Measurements from ENCODE around the gene EFCAB14.
"Not testable (repeated sequence)": the region's sequence is repeated elsewhere in the genome, so short reads cannot be mapped to it uniquely, and the experiment has no call there.

EFCAB14 gene

GRCh38 chr1:46753985-46754384, 35.1 kb upstream of the EFCAB14 start:
- Histone ChIP-seq H3K27me3 (ENCODE audit: control insufficient read depth in 1 of 2, insufficient read depth in 2 of 2, low read length in 2 of 2) (no peaks in the 10 kb centered on the region), H3K4me1 (ENCODE audit: insufficient read depth, low read length) (no peaks in the 10 kb centered on the region), H3K4me3 (ENCODE audit: low read depth in 1 of 2, low read length in 2 of 2) (no peak overlapping the region), H3K36me3 (ENCODE audit: insufficient read depth, low read length) (no peaks in the 10 kb centered on the region), H3K9ac (ENCODE audit: low read length) (no peak overlapping the region), H3K27ac (ENCODE audit: low read depth, low read length) (no peak overlapping the region), H3K9me3 (ENCODE audit: low read length) (no peaks in the 10 kb centered on the region)

GRCh38 chr1:46749921-46750404, 31.0 kb upstream of the EFCAB14 start:
- Histone ChIP-seq H3K27me3 (ENCODE audit: control insufficient read depth in 1 of 2, insufficient read depth in 2 of 2, low read length in 2 of 2) (no peaks in the 10 kb centered on the region), H3K27ac (ENCODE audit: low read depth, low read length) (no peak overlapping the region), H3K4me3 (ENCODE audit: low read depth in 1 of 2, low read length in 2 of 2) (no peak overlapping the region), H3K9me3 (ENCODE audit: low read length) (no peaks in the 10 kb centered on the region), H3K36me3 (ENCODE audit: insufficient read depth, low read length) (no peaks in the 10 kb centered on the region), H3K9ac (ENCODE audit: low read length) (no peak overlapping the region), H3K4me1 (ENCODE audit: insufficient read depth, low read length) (no peaks in the 10 kb centered on the region)

- Histone ChIP-seq H3K4me1 (ENCODE audit: insufficient read depth, low read length) (no peaks in the 10 kb centered on the region), H3K9me3 (ENCODE audit: low read length) (no peaks in the 10 kb centered on the region), H3K9ac (ENCODE audit: low read length) (no peak overlapping the region), H3K4me3 (ENCODE audit: low read depth in 1 of 2, low read length in 2 of 2) (no peak overlapping the region), H3K36me3 (ENCODE audit: insufficient read depth, low read length) (no peaks in the 10 kb centered on the region), H3K27ac (ENCODE audit: low read depth, low read length) (no peak overlapping the region), H3K27me3 (ENCODE audit: control insufficient read depth in 1 of 2, insufficient read depth in 2 of 2, low read length in 2 of 2) (no peaks in the 10 kb centered on the region)
Measured at GRCh38 chr1:46749404-46749803, 30.5 kb upstream of the EFCAB14 start.

GRCh38 chr1:46747683-46748288, 28.9 kb upstream of the EFCAB14 start:
- Histone ChIP-seq H3K27me3 (ENCODE audit: control insufficient read depth in 1 of 2, insufficient read depth in 2 of 2, low read length in 2 of 2) (no peaks in the 10 kb centered on the region), H3K36me3 (ENCODE audit: insufficient read depth, low read length) (no peaks in the 10 kb centered on the region), H3K4me3 (ENCODE audit: low read depth in 1 of 2, low read length in 2 of 2) (no peak overlapping the region), H3K27ac (ENCODE audit: low read depth, low read length) (no peak overlapping the region), H3K9me3 (ENCODE audit: low read length) (no peaks in the 10 kb centered on the region), H3K4me1 (ENCODE audit: insufficient read depth, low read length) (no peaks in the 10 kb centered on the region), H3K9ac (ENCODE audit: low read length) (no peak overlapping the region)

- Histone ChIP-seq H3K27me3 (ENCODE audit: control insufficient read depth in 1 of 2, insufficient read depth in 2 of 2, low read length in 2 of 2) (no peaks in the 10 kb centered on the region), H3K9me3 (ENCODE audit: low read length) (no peaks in the 10 kb centered on the region), H3K27ac (ENCODE audit: low read depth, low read length) (no peak overlapping the region), H3K4me1 (ENCODE audit: insufficient read depth, low read length) (no peaks in the 10 kb centered on the region), H3K36me3 (ENCODE audit: insufficient read depth, low read length) (no peaks in the 10 kb centered on the region), H3K4me3 (ENCODE audit: low read depth in 1 of 2, low read length in 2 of 2) (no peak overlapping the region), H3K9ac (ENCODE audit: low read length) (no peak overlapping the region)
Measured at GRCh38 chr1:46742069-46742468, 23.2 kb upstream of the EFCAB14 start.

- H3K27me3 ChIP-seq (ENCODE audit: control insufficient read depth in 1 of 2, insufficient read depth in 2 of 2, low read length in 2 of 2): no peaks in the 10 kb centered on the region
- no peaks in the 10 kb centered on the region for H3K36me3 ChIP-seq (ENCODE audit: insufficient read depth, low read length)
- H3K9ac ChIP-seq (ENCODE audit: low read length): no peak overlapping the region
- H3K27ac ChIP-seq (ENCODE audit: low read depth, low read length): no peak overlapping the region
- H3K4me1 ChIP-seq (ENCODE audit: insufficient read depth, low read length): no peaks in the 10 kb centered on the region
- no peaks in the 10 kb centered on the region for H3K9me3 ChIP-seq (ENCODE audit: low read length)
- no peak overlapping the region for H3K4me3 ChIP-seq (ENCODE audit: low read depth in 1 of 2, low read length in 2 of 2)
Measured at GRCh38 chr1:46735708-46736324, 16.9 kb upstream of the EFCAB14 start.

- not testable (repeated sequence) for H3K36me3 ChIP-seq (ENCODE audit: insufficient read depth, low read length); H3K27me3 ChIP-seq (ENCODE audit: control insufficient read depth in 1 of 2, insufficient read depth in 2 of 2, low read length in 2 of 2); H3K9ac ChIP-seq (ENCODE audit: low read length); H3K9me3 ChIP-seq (ENCODE audit: low read length); H3K4me1 ChIP-seq (ENCODE audit: insufficient read depth, low read length); H3K4me3 ChIP-seq (ENCODE audit: low read depth in 1 of 2, low read length in 2 of 2); H3K27ac ChIP-seq (ENCODE audit: low read depth, low read length)
Measured at GRCh38 chr1:46728327-46728873, 9.5 kb upstream of the EFCAB14 start.

- no peaks in the 10 kb centered on the region for H3K9me3 ChIP-seq (ENCODE audit: low read length)
- no peaks in the 10 kb centered on the region for H3K27me3 ChIP-seq (ENCODE audit: control insufficient read depth in 1 of 2, insufficient read depth in 2 of 2, low read length in 2 of 2)
- no peak overlapping the region for H3K27ac ChIP-seq (ENCODE audit: low read depth, low read length)
- H3K4me1 ChIP-seq (ENCODE audit: insufficient read depth, low read length): no peaks in the 10 kb centered on the region
- H3K9ac ChIP-seq (ENCODE audit: low read length): no peak overlapping the region
- no peaks in the 10 kb centered on the region for H3K36me3 ChIP-seq (ENCODE audit: insufficient read depth, low read length)
- H3K4me3 ChIP-seq (ENCODE audit: low read depth in 1 of 2, low read length in 2 of 2): no peak overlapping the region
Measured at GRCh38 chr1:46725736-46726108, 6.8 kb upstream of the EFCAB14 start.

GRCh38 chr1:46724991-46725735, 6.2 kb upstream of the EFCAB14 start:
- Histone ChIP-seq H3K4me3 (ENCODE audit: low read depth in 1 of 2, low read length in 2 of 2) (no peak overlapping the region), H3K27ac (ENCODE audit: low read depth, low read length) (no peak overlapping the region), H3K27me3 (ENCODE audit: control insufficient read depth in 1 of 2, insufficient read depth in 2 of 2, low read length in 2 of 2) (no peaks in the 10 kb centered on the region), H3K4me1 (ENCODE audit: insufficient read depth, low read length) (no peaks in the 10 kb centered on the region), H3K9ac (ENCODE audit: low read length) (no peak overlapping the region), H3K36me3 (ENCODE audit: insufficient read depth, low read length) (no peaks in the 10 kb centered on the region), H3K9me3 (ENCODE audit: low read length) (no peaks in the 10 kb centered on the region)

GRCh38 chr1:46723901-46724300, 5.0 kb upstream of the EFCAB14 start:
- peaks cover 5% of the 10 kb centered on the region for H3K4me1 ChIP-seq (ENCODE audit: insufficient read depth, low read length)
- H3K9ac ChIP-seq (ENCODE audit: low read length): no peak overlapping the region
- no peaks in the 10 kb centered on the region for H3K27me3 ChIP-seq (ENCODE audit: control insufficient read depth in 1 of 2, insufficient read depth in 2 of 2, low read length in 2 of 2)
- no peak overlapping the region for H3K4me3 ChIP-seq (ENCODE audit: low read depth in 1 of 2, low read length in 2 of 2)
- H3K36me3 ChIP-seq (ENCODE audit: insufficient read depth, low read length): no peaks in the 10 kb centered on the region
- no peaks in the 10 kb centered on the region for H3K9me3 ChIP-seq (ENCODE audit: low read length)
- no peak overlapping the region for H3K27ac ChIP-seq (ENCODE audit: low read depth, low read length)

GRCh38 chr1:46721686-46722205, 2.8 kb upstream of the EFCAB14 start:
- no peaks in the 10 kb centered on the region for H3K9me3 ChIP-seq (ENCODE audit: low read length)
- no peak overlapping the region for H3K4me3 ChIP-seq (ENCODE audit: low read depth in 1 of 2, low read length in 2 of 2)
- H3K9ac ChIP-seq (ENCODE audit: low read length): no peak overlapping the region
- no peaks in the 10 kb centered on the region for H3K27me3 ChIP-seq (ENCODE audit: control insufficient read depth in 1 of 2, insufficient read depth in 2 of 2, low read length in 2 of 2)
- H3K27ac ChIP-seq (ENCODE audit: low read depth, low read length): no peak overlapping the region
- H3K36me3 ChIP-seq (ENCODE audit: insufficient read depth, low read length): no peaks in the 10 kb centered on the region
- H3K4me1 ChIP-seq (ENCODE audit: insufficient read depth, low read length): peaks cover 20% of the 10 kb centered on the region
